Esophagus muscularis mucosa (tissue), 3 donors: ENCODE measurements around the gene IGFBP4.

Experiments
- POLR2A ChIP-seq: fragments of 450-650 bp; IDR thresholded peaks from one replicate; pipeline ENCODE4 v1.6.1; 2017; ENCODE audit warnings: antibody characterized with exemption, moderate library complexity, mild to moderate bottlenecking, low read depth
- TF ChIP-seq, protein P1 (sequence below), 3 experiments: fragments of 200-600 bp in 2 of 3; fragments of 450-650 bp in 1 of 3; sonication (generic) in 2 of 3; IDR thresholded peaks; one replicate each; pipeline ENCODE4 v1.5.1; 2017 to 2019; ENCODE audit warnings: antibody characterized with exemption in 3 of 3, mild to moderate bottlenecking in 2 of 3, moderate library complexity in 1 of 3

DNA sequence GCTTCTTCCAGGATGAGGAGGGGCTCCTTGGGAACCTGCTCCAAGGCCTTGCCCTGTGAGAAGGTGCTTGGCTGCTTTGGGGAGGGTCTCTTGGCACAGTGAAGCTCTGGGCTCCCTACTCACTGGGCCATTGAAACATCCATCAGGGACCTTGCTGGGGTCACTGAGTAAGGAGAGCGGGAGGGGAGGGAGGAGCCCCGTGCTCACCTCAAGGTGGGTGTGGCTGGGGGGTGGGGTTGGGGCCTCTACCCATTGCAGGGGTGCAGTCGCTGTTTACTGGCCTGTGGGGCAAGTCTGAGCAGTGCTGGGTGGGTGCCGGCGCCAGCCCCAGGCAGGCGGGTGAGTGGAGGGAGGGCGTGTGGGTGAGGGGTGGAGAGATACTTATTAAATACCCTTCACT, 48.2 kb downstream of the IGFBP4 start:
- no peak for TF ChIP-seq POLR2A
- TF ChIP-seq, protein P1, sequence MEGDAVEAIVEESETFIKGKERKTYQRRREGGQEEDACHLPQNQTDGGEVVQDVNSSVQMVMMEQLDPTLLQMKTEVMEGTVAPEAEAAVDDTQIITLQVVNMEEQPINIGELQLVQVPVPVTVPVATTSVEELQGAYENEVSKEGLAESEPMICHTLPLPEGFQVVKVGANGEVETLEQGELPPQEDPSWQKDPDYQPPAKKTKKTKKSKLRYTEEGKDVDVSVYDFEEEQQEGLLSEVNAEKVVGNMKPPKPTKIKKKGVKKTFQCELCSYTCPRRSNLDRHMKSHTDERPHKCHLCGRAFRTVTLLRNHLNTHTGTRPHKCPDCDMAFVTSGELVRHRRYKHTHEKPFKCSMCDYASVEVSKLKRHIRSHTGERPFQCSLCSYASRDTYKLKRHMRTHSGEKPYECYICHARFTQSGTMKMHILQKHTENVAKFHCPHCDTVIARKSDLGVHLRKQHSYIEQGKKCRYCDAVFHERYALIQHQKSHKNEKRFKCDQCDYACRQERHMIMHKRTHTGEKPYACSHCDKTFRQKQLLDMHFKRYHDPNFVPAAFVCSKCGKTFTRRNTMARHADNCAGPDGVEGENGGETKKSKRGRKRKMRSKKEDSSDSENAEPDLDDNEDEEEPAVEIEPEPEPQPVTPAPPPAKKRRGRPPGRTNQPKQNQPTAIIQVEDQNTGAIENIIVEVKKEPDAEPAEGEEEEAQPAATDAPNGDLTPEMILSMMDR (IDR thresholded peaks at IDR 0.05) = no peak
